NOMO-1 (cell line): ENCODE measurements around the gene ARMH1.

Source experiments
- DNase-seq, 2 experiments: peaks; one replicate each; lab custom pipeline; 2025; ENCODE audit not compliant: unreplicated experiment in 2 of 2; lab: John Stamatoyannopoulos, UW

Gene ARMH1

DNA sequence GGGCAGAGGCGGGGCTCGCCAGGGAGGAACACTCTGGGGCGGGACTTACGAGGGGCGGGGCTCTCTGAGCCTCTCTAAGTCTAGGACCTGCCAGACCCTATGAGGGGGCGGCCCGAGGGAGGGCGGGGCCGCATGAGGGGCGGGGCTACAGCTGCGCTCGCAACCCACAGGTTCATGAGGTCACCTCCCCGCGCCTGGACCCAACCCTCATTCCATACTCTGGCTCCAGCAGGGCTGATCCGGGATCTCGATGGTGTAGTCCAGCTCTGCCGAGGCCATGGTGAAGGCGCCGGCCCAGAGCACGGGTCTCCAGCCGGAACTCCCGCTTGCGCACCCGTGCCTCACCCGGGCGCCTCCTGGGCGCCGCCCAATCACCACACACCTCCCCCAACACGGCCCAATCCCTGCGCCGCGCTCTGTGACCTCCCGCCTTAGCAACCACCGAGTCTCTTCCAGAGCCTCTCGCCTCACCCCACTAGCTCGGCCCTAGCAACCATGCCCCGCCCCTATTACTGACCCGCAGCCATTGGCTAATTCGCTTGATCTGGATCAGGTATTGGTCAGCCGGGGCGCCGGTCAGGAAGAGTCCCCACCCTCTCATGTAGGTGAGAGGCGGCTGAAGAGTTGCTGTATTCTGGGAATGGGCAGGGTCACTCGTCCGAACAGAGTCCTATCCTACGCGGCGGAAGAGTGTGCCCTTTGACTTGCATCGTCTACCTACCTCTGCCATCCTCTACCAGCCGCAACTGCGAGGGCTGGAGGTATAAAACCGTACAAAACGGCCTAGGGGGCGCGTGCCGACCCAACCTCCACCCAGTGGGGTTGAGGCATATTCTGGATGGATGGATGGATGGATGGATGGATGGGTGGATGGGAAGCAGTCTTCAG, at the start of gene ARMH1, which contains the start of gene TMEM53:
Gene ARMH1, plus strand, starts transcription at position 602 of the 888 bp plus-strand sequence. CDS start 14,984 bp downstream, outside the sequence.
Gene TMEM53, minus strand, starts transcription at position 369 of the 888 bp plus-strand sequence. Its CDS starts 90 bp downstream, at position 279.
- peak; percentile 99 to 100 for DNase-seq

GRCh38 chr1:44625348-44625747, 49.2 kb upstream of the ARMH1 start:
- DNase-seq: no peak

DNA sequence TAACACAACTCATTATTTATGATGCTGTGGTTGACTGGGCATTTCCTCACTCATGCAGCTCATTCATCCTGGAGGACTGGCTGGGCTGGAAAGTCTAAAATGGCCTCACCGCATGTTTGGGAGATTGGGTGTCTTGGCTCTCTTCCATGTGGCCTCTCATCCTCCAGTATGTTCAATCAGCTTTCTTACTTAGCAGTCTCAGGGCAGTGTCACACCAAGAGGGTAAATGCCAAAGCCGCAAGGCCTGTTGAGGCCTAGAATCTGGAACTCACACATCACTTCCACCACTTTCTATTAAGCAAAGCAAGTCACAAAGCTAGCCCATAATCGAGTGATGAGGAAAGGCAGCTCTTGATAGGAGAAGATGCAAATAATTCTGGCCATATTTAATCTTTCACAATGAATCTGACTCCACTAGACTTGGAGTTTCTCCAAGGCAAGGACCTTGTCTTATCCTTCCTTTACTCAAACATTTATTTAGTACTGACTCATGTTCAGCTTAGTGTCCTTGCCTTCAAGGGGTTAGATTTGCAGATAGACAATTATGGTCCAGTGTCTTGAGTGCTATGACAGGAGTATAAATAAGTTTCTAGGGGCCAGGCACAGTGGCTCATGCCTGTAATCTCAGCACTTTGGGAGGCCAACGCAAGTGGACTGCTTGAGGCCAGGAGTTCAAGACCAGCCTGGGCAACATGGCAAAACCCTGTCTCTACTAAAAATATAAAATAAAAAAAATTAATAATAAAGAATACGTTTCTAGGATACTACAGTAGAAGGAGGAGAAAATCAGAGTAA, 45.4 kb upstream of the ARMH1 start:
- no peak for DNase-seq

DNA sequence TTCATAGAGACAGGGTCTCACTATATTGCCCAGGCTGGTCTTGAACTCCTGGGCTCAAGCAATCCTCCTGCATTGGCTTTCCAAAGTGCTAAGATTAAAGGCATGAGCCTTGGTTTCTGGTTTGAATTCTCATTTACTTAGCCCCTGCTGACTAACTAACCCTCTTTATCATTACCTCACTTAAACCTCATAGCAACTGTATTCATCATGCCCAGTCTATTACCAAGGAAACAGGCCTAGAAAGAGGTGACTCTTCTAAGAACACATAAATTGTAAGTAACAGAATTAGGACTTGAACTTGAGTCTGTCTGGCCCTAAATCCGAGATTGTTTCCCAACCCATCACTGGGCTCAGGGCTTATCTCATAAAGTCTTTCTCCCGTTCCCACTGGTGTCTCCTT, 44.4 kb upstream of the ARMH1 start:
- no peak for DNase-seq

DNA sequence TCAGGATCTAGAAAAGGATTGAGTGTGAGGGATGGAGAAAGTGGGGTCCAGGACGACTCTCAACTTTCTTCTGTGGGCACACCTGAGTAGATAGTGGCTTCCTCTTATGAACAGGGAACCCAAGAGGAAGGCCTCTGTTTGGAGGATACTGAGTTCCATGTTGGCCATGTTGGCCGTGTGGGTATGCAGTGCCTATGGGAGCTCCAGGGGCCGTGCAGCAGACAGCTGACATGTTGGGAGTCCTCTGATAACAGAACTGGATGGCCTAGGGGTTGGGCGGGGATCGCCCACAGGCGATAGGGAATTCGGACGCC, 43.2 kb upstream of the ARMH1 start:
- DNase-seq: peak in 1 of 2 experiments; percentile 48

GRCh38 chr1:44631647-44632539, 42.6 kb upstream of the ARMH1 start:
- DNase-seq: peak; percentile 81 to 88

GRCh38 chr1:44632598-44632997, 41.9 kb upstream of the ARMH1 start:
- DNase-seq: peak in 1 of 2 experiments; percentile 32

DNA sequence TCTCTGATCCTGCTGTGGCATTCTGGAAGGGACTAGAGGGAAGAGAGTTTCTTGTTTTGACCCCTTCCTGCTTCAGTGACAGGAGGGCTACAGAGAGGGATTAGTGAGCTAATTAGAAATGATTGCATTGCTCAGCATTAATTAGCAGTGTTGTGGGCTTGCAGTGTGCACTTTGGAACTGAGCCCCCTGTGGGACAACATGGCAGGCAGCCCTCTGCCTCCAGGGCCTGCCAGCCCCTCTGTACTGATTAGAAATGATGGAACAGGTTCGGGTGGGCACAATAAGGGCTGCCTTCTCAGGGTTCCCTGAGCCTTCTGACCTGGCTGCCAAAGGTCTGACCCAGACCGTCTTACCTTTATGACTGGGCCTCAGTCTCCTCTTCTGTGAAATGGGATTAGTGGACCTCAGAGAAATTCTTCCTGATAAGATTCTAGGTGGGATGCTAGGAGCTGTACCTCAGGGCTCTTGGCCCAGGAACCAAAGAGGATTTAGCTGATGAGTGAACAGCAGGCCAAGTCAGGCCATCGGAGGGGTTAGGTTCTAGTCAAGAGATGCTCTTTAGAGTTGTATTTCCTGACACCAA, 39.8 kb upstream of the ARMH1 start:
- DNase-seq: no peak

DNA sequence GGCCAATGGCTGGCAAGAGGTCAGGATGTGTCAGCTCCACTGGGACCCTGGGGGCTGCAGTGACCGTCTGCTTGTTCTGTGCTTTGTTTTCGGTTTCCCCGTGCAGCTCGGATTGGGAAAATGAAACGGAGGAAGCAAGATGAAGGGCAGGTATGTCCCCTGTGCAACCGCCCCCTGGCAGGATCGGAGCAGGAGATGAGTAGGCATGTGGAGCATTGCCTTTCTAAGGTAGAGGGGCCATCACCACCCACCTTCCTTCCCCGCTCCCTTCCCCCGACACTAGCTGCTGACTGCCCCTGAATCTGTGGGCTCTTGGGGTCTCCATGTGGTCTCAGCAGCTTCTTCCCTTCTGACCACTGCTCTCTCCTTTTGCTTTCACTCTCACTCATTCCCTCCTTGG, 39.1 kb upstream of the ARMH1 start:
- DNase-seq: no peak

GRCh38 chr1:44636083-44636687, 38.3 kb upstream of the ARMH1 start:
- no peak for DNase-seq

DNA sequence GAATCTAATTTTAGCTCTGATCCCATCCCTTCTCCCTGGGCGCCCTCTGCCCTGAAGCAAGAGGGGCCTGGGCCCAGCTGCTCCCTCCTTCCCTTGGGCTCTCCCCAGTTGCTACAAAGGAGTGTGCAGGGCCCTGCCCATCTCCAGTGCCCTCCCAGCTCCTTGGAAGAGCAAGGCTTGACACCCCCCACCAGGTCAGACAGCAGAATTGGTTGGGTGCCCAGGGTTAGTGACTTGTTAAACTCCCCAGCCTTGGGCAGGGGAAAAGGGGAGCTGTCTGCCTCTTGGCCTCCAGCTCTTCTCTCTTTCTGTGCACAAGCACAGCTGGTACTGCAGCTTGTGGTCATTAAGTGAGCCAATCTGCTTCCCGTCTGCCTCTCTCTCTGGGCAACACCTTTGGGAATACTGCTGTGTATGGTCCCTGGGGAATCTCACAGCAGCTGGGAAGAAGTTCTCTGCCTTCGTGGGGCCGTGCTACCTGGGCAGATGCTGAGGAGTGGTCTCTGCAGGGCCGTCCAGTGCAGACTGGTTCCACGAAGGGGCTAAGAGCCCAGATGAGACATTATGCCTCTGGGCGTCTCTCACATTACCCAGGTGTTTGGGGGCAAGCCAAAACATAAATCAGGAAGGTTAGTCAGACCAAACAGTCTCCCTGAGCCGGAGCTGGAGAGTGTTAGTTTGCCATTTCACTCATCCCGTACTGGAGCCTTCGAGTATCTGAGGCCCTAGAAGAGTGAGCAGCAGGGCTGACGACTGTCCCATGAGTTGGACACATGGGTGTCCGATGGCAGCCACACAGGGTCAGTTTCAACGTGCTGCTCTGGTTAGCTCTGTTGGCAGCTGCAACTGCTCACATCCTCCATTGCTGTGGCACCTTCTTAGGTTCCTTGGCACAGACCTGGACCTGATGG, 37.6 kb upstream of the ARMH1 start:
- no peak for DNase-seq

DNA sequence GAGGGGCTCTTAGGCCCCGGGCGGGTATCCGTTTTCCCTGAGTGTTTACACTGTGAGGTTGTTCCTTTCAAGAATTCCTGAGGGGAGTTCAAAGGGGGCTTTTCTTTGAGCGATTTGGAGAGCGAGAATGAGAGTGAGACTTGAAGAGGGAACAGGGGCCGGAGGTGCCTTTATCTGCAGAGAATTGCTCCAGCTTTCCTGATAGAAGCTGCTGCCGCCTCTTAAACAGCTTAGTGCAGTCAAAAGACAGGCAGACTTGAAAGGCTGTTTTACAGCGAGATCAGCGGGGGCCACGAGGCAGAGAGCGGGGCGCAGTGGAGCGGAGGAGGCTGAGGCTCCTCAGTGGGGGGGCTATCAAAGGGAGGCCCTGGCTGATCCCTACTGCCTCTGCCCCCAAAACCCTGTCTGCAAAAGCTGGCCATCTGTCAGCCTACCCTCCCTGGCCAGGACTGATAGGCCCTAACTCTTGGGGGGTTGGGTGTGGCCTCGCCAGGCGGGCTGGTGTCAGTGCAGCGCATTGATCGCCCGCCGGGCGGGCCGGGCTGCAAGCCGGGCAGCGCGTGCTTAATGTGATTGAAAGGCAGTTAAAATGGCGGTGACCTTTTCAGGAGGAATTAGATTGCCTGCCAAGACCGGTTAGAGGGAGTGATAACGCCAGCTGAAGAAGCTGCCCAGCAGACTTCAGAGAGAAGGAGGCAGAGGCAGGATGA, 36.7 kb upstream of the ARMH1 start:
- no peak for DNase-seq

- DNase-seq: no peak
Measured at GRCh38 chr1:44640200-44640853, 34.2 kb upstream of the ARMH1 start.

GRCh38 chr1:44641126-44642102, 33.1 kb upstream of the ARMH1 start:
- no peak for DNase-seq

DNA sequence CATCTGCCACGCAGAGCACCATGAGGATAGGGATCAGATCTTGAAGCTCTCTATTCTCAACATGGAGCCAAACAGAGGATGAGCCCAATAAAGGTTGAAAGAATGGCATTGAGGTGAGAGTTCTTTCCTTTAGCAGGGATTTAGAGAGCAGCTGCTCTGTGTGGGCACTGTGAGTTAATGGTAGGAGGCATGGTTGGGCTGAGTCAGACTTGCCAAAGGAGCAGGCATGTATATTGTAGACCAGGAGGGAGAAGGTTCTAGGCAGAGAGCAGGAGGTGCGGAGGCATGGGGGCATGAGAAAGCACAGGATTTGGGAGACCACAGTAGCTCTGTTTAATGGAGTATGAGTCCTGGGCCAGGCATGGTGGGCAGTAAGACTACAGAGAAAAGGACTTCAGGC, 32.3 kb upstream of the ARMH1 start:
- DNase-seq: no peak

DNA sequence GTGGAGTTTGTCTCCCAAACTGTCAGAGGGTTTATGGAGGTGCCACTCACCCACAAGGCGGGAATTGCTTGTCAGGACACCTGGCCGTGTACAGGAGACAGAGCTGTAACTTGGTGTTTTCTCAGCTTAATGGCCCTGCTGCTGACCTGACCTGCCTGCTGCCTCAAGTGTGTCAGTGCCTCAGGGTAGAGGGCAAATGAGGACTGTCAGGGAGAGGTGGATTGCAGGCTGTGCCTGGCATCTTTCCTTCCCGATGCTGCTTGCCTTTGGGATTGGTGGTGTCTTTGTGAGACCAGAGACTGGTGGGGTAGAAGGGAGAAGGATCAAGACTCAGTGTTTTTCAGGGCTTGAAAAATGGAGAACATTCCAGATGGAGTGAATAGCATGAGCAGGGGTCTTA, 31.6 kb upstream of the ARMH1 start:
- no peak for DNase-seq
